HG02759 (cell line): ENCODE results near the gene CIDEB.

Experiments
- ATAC-seq: cut with Tn5 transposase; IDR thresholded peaks from one replicate; pipeline ENCODE4 v1.9.1; 2021; ENCODE audit warnings: mild to moderate bottlenecking, moderate library complexity; ENCODE audit not compliant: unreplicated experiment

Gene CIDEB

DNA sequence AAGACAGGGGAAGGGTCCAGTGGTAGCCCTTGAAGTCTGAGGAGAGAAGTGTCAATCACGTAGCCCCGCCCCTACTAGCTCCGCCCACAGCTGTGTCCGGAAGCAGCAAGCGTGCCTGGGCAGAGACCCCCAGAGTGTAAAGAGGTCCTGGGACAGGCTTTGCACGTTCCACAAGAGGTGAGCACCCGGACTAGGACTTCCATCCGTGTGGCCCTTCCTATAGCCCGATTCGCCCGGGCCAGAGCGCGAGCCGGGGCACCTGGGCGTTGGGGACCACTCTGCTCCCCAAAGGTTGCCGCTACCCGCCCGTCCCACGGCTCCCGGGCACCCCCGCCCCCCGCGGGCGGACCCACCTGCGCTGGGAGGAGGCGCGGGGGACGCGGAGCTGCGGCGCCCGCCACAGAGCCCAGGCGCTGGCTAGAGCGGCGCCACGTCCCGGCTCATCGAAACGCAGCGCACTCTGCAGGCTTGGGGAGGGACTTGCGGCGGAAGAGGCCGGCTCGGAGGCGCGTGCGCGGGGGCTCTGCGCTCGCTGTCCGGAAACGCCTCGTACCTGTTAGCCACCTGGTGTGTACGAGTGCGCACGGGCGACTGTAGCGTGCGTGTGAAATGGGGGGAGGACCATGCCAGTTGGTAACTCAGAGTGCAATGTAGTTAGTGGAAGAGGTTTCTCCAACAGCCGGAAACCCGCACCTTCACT lies 36.5 kb downstream of the CIDEB start, which contains the start of gene RABGGTA:
TSS of gene RABGGTA (minus strand) at position 464 of the 700 bp plus-strand sequence. CDS start 482 bp downstream, outside the sequence.
- ATAC-seq = peak; percentile 90

DNA sequence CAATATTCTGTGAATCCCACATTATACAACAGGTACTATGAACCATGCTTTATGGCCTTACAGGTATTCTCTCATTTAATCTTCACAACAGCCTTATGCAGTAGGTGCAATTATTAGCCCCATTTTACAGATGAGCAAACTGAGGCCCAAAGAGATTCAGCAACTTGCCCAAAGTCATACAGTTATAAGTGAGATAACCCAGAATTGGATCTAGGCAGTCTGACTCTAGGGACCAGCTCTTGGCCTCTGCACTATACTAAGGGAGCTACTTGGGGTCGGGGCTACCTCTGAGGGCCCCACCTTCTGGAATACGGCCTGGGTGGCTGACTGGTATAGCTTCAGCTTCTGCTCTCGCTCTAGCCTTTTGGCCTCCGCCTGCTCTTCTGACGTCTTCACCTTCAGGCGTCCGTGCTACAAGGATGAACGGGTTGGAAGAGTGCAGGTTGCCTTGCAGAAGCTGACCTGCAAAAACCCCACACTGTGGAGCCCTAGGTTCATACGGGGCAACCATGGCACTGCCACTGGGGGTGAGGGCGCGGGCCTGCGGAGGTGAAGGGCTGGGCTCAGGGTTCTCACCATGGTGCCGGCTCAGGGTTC lies 37.1 kb downstream of the CIDEB start:
- ATAC-seq = no peak

DNA sequence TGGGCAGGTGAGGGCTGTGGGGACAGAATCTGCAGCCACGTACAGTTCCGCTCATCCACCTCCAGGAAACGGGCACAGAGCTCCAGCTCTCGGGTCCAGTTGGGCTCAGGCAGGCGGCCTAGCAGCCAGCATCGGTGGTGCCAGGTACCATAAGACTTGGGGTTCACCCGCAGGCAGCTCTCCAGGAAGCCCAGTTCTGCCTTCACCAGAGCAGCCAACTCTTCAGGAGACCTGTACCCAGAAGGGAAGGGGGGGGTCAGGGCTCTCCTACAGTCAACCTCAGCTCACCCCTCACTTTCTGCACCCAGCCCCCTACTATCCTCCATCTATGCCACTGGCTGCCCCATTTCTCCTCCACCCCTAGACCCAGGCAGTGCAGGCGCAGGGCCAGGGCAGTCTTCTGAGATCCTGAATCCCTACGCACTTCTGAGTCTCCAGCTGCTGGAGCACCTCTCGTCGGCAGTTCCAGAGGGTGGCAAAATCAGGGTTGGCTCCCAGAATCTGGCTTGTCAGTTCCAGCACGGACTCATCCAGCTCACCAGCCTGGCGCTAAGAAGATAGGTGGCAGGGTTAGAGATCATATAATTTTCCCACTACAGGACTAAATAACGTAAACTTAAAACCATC lies 37.8 kb downstream of the CIDEB start:
- ATAC-seq = no peak

DNA sequence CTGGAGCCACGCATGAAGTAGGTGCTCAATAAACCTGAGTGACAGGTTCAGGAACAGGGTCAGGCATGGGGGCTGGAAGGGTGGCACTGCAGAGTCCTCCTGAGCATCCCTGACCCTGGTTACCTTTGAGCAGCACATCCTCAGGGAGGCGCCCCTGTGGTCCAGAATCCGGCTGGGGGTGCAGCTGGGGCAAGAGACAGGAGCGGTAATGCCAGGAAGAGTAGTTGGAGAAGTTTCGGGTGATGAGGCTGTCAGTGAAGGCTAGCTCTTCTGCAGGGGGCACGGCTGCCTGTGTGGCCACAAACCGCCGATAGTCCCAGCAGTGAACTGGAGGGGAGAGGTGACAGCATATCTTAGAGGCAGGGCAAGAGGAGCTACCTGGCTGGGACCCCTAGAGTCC lies 38.4 kb downstream of the CIDEB start:
- no peak for ATAC-seq

DNA sequence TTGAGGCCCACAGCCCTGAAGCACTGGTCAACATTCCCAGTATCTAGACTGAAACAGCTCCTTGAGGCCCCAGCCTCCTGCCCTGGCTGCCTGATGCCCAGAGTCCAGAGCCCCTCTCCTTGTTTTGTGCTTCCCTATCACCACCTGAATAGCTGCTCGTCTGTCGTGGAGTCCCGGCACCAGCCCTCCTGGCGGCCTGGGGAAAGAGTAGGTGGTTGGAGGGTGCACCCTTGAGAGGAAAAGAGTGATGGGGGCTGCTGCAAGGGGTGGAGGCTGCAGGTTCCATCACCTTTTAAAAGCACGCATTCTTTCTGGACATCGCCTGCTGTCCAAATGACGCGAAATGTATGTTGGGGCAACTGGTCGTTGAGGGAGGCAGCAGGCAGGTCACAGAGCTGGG lies 39.6 kb downstream of the CIDEB start:
- ATAC-seq = no peak

DNA sequence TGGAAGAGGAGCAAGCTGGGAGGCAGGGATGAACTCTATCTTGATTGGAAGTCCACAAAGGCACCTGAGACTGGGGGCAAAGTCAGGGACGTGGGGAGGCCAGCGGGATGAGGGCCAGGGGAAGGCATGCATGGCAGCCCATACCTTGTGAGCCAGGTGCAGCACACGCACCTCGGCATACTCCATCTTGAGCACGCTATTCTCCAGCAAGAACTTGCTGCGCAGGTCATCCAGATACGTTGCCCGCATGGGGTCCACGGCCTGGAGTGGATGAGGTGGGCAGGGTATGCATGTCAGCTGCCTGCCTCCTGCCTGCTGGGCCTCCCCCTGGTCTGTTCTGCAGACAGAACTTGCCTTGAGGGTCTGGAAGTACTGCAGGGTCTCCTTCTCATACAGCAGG lies 40.3 kb downstream of the CIDEB start:
- no peak for ATAC-seq

DNA sequence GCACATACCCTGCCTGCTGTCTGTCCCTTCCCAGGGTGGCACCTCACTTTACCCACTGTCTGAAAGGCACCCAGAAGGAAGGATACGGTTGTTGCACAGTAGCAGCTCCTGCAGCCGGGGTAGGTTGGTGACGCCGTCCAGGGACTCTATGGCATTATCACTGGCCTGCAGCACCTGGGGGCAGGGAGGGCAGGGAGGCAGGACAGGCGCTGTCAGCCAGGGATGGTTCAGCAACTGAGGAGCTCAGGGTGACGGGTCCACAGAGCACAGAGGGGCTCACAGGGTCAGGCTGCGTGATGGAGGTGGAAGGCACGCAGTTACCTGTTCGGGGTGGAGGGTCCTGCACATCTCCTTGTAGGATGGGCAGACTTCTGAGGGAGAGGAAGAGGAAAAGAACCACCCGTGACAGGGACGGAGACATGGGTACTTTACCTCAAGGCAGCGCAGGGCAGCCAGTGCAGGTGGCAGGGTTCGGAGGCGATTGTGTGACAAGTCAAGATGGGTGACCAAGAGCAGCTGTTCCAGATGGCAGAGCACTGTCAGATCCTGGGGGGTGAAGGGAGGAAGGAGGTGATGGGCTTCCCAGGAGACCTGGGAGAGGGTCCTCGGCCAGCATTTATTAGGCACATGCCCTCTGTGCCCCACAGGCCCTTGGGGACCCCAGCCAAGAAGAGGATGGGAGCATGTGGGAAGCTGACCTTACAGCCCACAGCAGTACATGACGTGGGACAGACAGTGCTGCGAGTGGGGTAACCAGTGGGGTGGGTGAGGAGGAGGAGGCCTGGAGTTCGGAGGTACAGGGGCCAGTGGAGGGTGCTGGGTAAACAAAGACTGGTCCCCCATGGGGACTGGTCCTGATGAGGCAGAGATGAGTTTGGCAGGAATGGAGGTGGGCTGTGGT lies 41.2 kb downstream of the CIDEB start:
- no peak for ATAC-seq

DNA sequence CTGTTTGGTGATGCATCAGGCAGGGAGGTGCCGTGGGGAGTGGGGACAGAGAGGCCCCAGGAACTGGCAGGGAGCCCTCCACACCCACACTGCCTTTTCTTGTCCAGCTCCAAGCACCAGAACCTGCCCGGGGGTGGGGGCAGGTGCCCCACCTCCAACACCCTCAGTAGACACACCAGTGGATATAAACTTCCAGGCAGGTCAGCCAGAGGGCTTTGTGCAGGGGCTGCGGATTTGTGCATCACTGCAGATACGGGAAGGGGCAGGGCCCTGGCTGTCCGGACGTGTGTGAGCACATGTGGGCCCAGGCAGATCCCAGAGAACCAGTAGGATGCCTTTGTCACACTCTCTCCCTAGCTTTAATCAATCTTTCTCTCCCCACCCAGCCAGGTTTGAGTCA lies 43.5 kb downstream of the CIDEB start:
- ATAC-seq = no peak

DNA sequence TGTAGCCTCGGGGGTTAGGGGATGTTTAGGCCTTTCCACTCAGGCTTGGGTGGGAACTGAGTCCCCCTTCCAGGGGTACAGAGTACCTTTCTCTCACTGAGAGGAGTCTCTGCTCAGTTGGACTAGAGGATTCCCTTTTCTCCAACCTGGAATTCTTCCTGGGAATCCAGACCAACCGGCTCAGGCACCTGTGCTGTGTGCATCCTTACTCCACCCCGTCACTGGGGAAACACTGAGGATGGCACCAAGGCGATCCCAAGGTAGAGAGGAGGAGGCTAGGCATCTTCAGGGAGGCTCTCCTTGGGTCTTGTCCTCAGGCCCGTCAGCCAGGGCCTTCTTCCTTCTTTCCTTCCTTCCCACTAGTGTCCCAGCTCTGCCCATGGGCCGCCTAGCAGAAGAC lies 43.9 kb downstream of the CIDEB start:
- ATAC-seq = no peak

DNA sequence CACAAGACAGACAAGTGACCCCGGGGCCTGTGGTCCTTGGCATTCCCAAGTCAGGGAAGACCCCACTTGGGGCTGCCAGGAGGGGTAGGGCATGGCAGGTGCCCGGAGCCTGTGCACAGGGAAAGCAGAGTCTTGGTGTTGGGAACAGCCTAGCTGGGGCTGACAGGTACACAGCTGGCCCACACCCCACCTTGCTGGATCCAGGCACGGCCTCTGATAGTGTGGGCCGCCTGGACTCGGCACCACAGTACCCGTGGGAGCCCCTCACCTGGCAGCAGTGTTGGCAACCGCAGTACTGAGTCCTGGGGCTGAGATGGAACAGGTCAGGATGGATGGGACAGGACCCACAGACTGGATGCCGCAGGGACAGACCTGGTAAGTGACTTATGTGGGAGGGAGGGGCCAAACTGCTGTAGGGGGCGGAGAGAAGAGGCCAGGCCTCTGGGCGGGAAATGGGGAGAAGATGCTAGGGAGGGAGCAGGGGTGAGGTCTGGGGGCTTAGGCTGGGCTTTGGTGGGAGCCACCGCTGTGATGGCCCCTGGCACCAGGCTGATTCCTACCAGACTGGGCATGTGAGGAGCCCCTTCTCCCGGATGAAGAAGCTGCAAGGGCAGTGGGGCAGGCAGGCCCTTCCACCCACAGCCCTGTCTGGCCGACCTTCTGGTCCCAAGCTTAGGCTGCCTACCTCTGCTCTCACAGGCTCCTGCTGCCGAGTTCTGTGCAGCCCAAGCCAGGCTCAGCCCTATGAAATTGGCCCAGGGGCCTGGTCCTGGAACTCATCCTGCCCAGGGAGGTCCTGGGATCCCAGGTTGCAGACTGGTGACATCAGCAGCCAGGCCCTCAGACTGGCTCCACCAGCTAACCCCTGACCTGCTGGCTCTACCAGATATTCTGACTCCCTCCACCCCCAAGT lies 44.7 kb downstream of the CIDEB start, which contains the start of gene TGM1:
TSS of gene TGM1 (minus strand) at position 357 of the 913 bp plus-strand sequence. CDS start 825 bp downstream, outside the sequence.
- ATAC-seq = no peak

DNA sequence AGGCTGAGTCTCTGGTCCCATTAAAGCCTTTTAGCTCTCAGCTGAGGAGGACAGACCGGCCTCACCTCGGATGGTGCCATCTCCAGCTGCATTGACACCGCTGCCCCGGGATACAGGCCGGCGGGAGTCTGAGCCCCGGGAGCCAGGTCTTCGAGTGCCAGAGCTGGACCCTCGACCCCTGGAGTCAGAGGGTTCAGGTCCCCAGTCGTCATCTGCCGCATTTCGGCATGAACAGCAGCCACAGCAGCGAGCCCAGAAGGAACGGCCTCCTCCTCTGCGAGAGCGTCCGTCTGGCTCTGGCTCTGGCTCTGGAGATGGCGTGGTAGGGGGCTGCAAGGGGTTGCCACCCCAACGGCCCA lies 45.8 kb downstream of the CIDEB start:
- ATAC-seq = no peak

DNA sequence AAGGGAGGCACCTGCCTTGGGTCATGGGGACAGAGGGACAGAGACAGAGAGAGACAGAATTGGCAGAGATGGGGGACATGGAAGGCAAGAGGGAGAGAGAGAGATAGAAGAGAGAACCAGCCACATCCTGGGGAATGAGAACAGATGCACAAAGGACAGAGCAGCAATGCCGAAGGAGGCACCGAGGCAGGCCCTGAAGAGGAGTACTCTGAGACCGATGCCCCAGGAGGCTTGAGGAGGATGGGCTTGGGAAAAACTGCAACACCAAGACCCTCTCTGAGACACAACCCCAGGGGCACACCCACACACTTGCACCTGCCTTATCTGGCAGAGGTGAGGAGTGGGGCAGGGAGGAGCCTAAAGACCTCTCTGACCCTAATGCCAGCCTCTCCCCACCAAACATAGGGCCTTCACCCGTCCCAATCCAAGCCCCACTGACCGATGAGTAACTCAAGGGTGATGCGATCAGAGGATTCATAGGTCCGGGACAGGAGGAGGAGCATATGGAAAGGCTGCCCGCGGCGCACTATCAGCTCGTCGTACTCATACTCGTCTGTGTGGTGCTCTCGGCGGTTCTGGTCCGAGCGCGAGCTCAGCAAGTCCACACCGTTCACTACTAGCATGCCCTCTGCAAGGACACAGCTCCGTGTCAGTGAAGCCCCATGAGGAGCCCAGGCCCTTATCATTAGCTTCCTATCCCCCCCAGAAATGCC lies 46.4 kb downstream of the CIDEB start:
- ATAC-seq = no peak

DNA sequence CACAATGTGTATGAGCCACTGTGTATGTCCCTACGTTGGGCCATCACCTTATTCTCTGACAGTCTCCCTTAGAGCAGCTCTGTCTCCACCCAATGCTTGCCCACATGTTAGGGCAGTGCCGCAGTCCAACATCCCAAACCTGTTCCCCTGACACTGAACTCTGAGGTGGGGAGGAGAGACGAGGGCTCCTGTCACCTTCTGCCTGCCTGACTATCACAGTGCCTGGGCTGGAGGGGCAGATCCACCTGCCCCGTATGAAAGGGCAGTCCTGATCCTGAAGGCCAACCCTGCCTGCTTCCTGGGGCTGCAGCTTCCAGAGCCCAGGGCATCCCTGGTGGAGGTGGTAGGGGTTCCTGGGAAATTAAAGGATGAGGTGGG lies 47.0 kb downstream of the CIDEB start:
- ATAC-seq = no peak

DNA sequence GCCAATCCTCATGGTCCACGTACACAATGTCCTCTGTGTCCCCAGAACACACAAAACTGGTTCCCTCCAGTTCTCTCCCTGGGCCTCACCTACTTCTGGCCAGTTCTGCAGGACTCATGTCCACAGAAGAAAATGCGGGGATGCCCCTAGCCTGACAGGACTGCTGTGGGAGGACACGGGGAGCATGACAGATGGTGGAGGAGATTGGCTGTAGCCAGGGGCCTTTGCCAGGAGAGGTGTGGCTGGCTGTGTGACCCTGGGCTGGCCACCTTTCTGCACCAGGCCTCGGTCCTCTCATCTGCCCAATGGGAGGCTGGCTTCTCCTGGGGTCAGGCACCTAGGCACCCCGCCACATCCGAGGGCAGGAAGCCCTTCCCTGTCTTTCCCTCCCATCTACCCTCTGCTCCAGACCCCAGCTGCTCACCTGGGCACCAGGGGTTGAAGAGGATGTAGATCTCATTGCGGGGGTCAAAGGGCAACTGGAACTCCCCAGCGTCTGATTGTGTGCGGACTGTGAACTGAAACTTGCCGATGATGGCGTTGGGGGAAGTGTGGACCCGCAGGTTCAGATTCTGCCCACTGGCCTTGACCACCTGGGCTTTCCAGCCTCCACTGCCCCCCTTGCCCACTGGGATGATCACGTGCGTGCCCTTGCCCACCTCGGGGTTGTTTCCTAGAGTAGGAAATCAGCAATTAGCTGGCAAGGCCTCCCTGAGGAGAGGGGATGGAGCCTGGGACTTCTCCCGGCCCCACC lies 47.6 kb downstream of the CIDEB start:
- no peak for ATAC-seq

DNA sequence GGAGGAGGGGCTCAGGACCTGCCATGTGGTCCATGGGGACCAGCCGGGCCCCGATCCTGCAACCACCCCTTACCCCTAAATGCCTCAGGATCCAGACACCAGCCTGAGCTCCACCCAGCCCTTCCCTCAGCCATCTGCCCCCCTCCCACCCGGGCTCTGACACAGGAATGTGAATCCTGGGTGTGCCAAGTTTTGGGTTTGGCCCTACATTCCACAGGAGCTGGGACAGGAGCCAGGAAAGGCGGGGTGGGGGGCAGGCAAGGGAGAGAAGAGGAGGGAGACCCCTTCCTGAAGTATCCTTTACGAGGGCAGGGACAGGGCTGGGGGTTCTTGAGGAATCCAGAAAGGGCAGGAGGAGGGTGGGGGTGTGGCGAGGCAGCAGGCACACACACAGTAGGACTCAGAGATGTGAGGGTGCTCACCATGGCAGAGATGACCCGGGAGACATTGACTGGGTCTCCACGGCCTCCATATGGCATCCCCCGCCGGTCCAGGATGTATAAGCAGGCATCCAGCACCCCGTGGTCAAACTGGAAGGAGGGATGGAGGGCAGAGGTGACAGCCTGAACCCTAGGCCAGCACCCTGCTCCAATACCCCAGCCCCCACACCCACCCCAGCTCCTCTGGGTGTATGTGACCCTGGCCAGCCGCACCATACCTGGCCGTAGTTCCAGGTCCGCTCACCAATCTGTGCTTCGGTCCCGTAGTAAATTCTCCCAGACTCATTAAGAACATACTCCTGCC lies 48.3 kb downstream of the CIDEB start:
- no peak for ATAC-seq

DNA sequence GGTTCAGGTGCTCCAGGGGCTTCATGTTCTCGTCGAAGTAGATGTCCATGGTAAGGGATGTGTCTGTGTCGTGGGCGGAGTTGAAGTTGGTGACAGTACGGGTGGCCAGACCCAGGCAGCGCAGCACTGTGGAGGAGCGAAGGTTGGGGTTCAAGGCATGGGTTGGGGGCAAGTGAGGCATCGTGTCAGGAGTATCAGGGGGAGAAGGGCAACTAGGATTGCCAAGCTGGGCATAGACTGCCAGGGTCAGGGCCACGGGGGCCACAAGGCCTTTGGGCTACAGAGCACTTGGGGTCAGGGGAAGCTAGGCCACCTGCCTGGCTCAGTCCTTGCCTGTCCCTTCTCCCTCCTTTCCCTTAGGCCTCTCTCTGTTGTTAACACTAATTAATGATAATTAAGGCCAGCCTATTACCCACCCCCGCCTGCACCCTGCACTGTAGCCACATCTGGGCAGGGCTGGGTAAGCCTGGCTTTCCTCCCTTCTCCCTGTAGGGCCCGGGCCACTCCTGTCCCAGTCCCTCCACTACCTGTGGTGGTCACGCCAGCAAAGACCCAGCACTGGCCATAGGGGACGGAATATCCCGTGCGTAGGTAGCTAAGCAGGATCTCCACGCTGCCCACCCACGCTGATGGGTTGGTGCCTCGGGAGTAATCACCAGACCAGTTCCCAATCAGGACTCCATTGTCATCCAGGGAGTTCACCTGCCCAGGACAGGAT lies 49.1 kb downstream of the CIDEB start:
- ATAC-seq = no peak

DNA sequence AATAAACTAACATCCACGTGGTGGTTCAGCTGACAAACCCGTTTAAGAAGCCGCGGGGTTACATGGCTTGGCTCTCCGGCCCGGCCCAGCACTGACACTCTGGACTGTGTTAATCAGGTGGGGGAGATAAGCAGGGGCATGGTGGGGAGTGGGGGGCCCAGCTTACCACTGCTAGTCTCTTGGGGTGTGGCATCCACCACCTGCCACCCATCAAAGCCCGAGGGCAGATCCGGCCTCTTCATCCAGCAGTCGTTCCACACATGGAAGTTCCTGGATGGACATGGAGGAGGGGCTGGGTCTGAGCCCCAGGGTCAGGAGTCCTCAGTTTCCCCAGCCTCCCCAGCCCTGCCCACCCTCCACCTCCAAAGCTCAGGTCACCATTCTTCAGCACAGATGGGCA lies 49.7 kb downstream of the CIDEB start:
- ATAC-seq = no peak

DNA sequence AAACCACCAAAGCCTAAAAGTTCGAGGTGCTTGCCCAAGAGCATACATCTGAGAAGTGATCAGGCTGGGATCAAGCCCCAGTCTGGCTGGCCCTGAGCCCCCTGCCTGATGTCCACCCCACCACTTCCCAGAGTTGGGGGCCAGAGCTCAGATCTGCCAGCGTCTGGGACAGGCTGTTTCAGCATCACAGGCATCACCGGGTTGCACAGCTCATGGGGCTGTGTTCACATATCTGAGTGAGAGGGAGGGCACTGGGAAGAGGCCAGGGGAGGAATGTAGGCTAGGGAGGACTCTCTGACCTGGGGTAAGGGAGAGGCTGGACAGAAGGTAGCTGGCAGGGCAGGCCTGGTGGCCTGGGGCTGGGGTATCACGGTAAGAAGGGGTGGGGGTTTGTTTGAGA lies 50.8 kb downstream of the CIDEB start:
- ATAC-seq = no peak
